Brain microvascular endothelial cell (primary cell): ENCODE data around the gene ARL14EPL.
"Not testable (repeated sequence)": the region's sequence is repeated elsewhere in the genome, so short reads cannot be mapped to it uniquely, and the experiment has no call there.

Experiments
- DNase-seq: peaks from one replicate; pipeline ENCODE4 v3.0.0-alpha.2; 2020
- H3K27ac ChIP-seq: fragments of 250-450 bp; sonication (Bioruptor Pico); 2 replicates; pipeline ENCODE4 v1.5.1; 2020; ENCODE audit warnings: mild to moderate bottlenecking, moderate library complexity
- H3K27me3 ChIP-seq: fragments of 250-450 bp; sonication (Bioruptor Pico); replicated peaks from 2 replicates; pipeline ENCODE4 v1.5.1; 2020; ENCODE audit warnings: mild to moderate bottlenecking
- H3K36me3 ChIP-seq: fragments of 250-450 bp; sonication (Bioruptor Pico); replicated peaks from 2 replicates; pipeline ENCODE4 v1.5.1; 2020; ENCODE audit warnings: mild to moderate bottlenecking
- H3K4me3 ChIP-seq: 2 replicates; pipeline ENCODE4 v1.5.1; 2011; ENCODE audit warnings: low read depth, mild to moderate bottlenecking, control low read depth, low read length, moderate library complexity
- in situ Hi-C: cut with HindIII; loops from 2 replicates; pipeline ENCODE4 v1.10.0; 2017; ENCODE audit warnings: low sequenced_read_pairs, low pct_ligation_motif_present
- TF ChIP-seq, protein P1 (sequence below): IDR thresholded peaks from 2 replicates; pipeline ENCODE4 v1.5.1; 2011; ENCODE audit warnings: low read depth, mild to moderate bottlenecking, moderate library complexity, low read length, control low read depth, inconsistent platforms; ENCODE audit errors: missing control alignments

ARL14EPL gene

DNA sequence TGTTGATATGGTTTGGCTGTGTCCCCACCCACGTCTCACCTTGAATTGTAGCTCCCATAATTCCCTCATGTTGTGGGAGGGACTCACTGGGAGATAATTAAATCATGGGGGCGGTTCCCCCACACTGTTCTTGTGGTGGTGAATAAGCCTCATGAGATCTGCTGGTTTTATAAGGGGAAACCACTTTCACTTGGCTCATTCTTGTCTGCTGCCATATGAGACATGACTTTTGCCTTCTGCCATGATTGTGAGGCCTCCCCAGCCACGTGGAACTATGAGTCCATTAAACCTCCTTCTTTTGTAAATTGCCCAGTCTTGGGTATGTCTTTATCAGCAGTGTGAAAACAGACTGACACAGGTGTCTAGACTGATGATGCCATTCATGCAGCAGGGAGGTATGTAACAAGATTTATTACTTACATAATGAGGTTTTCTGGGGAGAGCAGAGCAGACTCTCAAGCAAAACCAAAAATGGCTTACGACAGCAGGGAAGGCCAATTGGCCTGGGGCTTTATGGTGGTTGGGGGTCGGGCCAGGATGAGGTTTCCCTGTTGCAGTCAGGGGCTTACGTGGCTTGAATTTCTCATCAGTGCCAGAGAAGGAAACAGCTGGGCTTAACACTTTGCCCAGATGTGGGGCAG, 43.0 kb downstream of the ARL14EPL start:
- Histone ChIP-seq H3K4me3 (no peak overlapping the region), H3K36me3 (no peaks in the 10 kb centered on the region), H3K27me3 (no peaks in the 10 kb centered on the region), H3K27ac (no peak overlapping the region)
- TF ChIP-seq, protein P1, sequence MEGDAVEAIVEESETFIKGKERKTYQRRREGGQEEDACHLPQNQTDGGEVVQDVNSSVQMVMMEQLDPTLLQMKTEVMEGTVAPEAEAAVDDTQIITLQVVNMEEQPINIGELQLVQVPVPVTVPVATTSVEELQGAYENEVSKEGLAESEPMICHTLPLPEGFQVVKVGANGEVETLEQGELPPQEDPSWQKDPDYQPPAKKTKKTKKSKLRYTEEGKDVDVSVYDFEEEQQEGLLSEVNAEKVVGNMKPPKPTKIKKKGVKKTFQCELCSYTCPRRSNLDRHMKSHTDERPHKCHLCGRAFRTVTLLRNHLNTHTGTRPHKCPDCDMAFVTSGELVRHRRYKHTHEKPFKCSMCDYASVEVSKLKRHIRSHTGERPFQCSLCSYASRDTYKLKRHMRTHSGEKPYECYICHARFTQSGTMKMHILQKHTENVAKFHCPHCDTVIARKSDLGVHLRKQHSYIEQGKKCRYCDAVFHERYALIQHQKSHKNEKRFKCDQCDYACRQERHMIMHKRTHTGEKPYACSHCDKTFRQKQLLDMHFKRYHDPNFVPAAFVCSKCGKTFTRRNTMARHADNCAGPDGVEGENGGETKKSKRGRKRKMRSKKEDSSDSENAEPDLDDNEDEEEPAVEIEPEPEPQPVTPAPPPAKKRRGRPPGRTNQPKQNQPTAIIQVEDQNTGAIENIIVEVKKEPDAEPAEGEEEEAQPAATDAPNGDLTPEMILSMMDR = no peak
- in situ Hi-C loops = no loop called here
- DNase-seq = no peak

- H3K4me3 ChIP-seq = no peak overlapping the region
- in situ Hi-C loops = no loop called here
- no peak overlapping the region for H3K27ac ChIP-seq
- no peaks in the 10 kb centered on the region for H3K27me3 ChIP-seq
- no peaks in the 10 kb centered on the region for H3K36me3 ChIP-seq
- TF ChIP-seq, protein P1 = no peak
- no peak for DNase-seq
Observed at GRCh38 chr5:116076496-116076895, 44.2 kb downstream of the ARL14EPL start.

DNA sequence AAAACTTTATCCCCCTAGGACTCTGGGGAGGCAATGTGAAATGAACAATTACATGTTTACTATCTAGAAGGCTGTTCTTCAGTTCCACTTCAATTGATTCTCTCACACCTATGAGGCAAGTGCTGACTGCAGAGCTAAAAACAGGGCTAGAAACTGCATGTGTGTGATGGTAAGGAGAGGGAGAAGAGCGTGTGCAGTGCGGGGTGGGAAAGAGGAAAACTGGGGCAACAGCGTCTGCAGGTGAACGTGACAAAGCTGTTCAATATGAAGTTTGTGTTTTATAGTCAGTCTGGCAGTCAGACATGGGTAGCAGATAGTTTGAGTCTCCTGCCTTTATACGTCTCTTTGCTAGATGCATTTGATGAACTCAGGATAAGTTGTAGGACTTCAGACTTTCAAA, 45.9 kb downstream of the ARL14EPL start:
- no peak overlapping the region for H3K4me3 ChIP-seq
- no peaks in the 10 kb centered on the region for H3K36me3 ChIP-seq
- TF ChIP-seq, protein P1 = no peak
- H3K27me3 ChIP-seq = no peaks in the 10 kb centered on the region
- no peak for DNase-seq
- H3K27ac ChIP-seq = no peak overlapping the region
- in situ Hi-C loops = no loop called here

- DNase-seq = no peak
- Histone ChIP-seq H3K36me3 (no peaks in the 10 kb centered on the region), H3K27me3 (no peaks in the 10 kb centered on the region), H3K27ac (no peak overlapping the region), H3K4me3 (peak overlapping the region; percentile 90)
- TF ChIP-seq, protein P1 = no peak
- in situ Hi-C loops = no loop called here
Observed at GRCh38 chr5:116084287-116084691, 52.0 kb downstream of the ARL14EPL start.

- TF ChIP-seq, protein P1 = no peak
Observed at GRCh38 chr5:116084871-116085715, 52.8 kb downstream of the ARL14EPL start, which contains the start of gene COMMD10. Gene COMMD10 (plus strand): TSS chr5:116085025.

GRCh38 chr5:116086309-116086708, 54.0 kb downstream of the ARL14EPL start:
- H3K36me3 ChIP-seq, H3K4me3 ChIP-seq, H3K27me3 ChIP-seq, in situ Hi-C loops, H3K27ac ChIP-seq, DNase-seq: not testable (repeated sequence)

More at GRCh38 chr5:116084871-116085715, 52.8 kb downstream of the ARL14EPL start, which contains the start of gene COMMD10:
- H3K27ac ChIP-seq = peak within 1 kb of the TSS; percentile 79
- no peaks in the 10 kb centered on the region for H3K27me3 ChIP-seq
- DNase-seq = peak; percentile 82
- peak within 1 kb of the TSS; percentile 90 for H3K4me3 ChIP-seq
- in situ Hi-C loops = no loop called here
- no peaks in the 10 kb centered on the region for H3K36me3 ChIP-seq
